Uterus (tissue), 4 donors: ENCODE data around the gene PRDM11. TPM values are rescaled to one million over a fixed set of nuclear protein-coding genes. Genes with fewer than 3 reads are reported as not detected.

ENCODE experiments used
- DNase-seq, 2 donors: peaks; one replicate each; pipeline ENCODE4 v3.0.0-alpha.2; 2019 to 2020
- H3K27ac ChIP-seq, 2 donors: fragments of 200-600 bp; sonication (generic); 1 replicate in 1 of 2; 2 replicates in 1 of 2; pipeline ENCODE4 v1.5.1; 2016 to 2018
- H3K27me3 ChIP-seq, 2 donors: fragments of 200-600 bp; sonication (generic); one replicate each; pipeline ENCODE4 v1.5.1; 2018 to 2019; ENCODE audit warnings: control low read depth in 1 of 2
- H3K36me3 ChIP-seq, 2 donors: fragments of 200-600 bp; sonication (generic); one replicate each; pipeline ENCODE4 v1.5.1; 2019; ENCODE audit warnings: control low read depth in 1 of 2
- H3K4me1 ChIP-seq, 2 donors: fragments of 200-600 bp; sonication (generic); one replicate each; pipeline ENCODE4 v1.5.1; 2018 to 2019; ENCODE audit warnings: control low read depth in 1 of 2
- H3K4me3 ChIP-seq, 2 donors: fragments of 200-600 bp; sonication (generic); 1 replicate in 1 of 2; 2 replicates in 1 of 2; pipeline ENCODE4 v1.5.1; 2018 to 2019; ENCODE audit warnings: mild to moderate bottlenecking in 1 of 2
- H3K9me3 ChIP-seq, 2 donors: fragments of 200-600 bp; sonication (generic); one replicate each; pipeline ENCODE4 v1.5.1; 2019; ENCODE audit warnings: control low read depth in 1 of 2
- POLR2A ChIP-seq, 2 donors: fragments of 450-650 bp; IDR thresholded peaks; one replicate each; pipeline ENCODE4 v1.6.1; 2016; ENCODE audit warnings: antibody characterized with exemption in 2 of 2, mild to moderate bottlenecking in 1 of 2, moderate library complexity in 1 of 2
- intact Hi-C: fragments of 100-400 bp; cut with DNase I; formaldehyde crosslinking; loops from one replicate; pipeline ENCODE4 v1.15.1; 2023; ENCODE audit warnings: low total_unique reads
- total RNA-seq, 4 donors: library from RNA; depleted of rRNA in 3 of 4; stranded (reverse); fragments of >200 nt in 3 of 4; gene quantifications; one replicate each; pipeline versions ENCODE4 v1.1.0 to v1.2.4, GENCODE V29; 2014 to 2023
- TF ChIP-seq, protein P1 (sequence below), 4 experiments: fragments of 200-600 bp in 2 of 4; fragments of 450-650 bp in 2 of 4; sonication (generic) in 2 of 4; IDR thresholded peaks; one replicate each; pipeline ENCODE4 v1.5.1; 2016 to 2019; ENCODE audit warnings: antibody characterized with exemption in 4 of 4, mild to moderate bottlenecking in 2 of 4, moderate library complexity in 1 of 4
- donor health status: DM: yes; HTN: yes; CAD: no.

Gene PRDM11
- total RNA-seq, 4 donors from 2014 or later: 7.4 to 318 (median 58.5) TPM

DNA sequence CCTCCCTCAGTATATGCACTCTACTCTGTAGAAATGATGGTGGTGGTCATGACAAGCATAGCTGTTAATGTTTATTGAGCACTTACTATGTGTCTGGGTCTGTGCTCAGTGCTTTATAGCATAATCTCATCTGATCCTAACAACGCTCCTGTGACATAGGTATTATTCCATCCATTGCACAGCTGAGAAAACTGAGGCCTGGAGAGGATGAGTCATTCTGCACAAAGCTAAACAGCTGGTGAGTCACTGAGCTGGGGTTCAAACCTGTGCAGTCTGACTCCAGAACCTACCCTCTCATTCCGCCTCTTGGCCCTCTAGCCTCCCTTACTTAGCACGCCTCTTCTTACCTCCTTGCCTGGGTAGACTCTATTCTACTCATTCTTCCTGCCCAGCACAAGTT, 41.7 kb downstream of the PRDM11 start:
- intact Hi-C loops: no loop called here
- H3K27ac ChIP-seq: no peak overlapping the region
- no peaks in the 10 kb centered on the region for H3K36me3 ChIP-seq
- DNase-seq: no peak
- no peak overlapping the region for H3K4me3 ChIP-seq
- H3K9me3 ChIP-seq: no peaks in the 10 kb centered on the region
- no peak for TF ChIP-seq POLR2A (IDR thresholded peaks at IDR 0.05)
- no peaks in the 10 kb centered on the region for H3K4me1 ChIP-seq
- no peaks in the 10 kb centered on the region for H3K27me3 ChIP-seq

DNA sequence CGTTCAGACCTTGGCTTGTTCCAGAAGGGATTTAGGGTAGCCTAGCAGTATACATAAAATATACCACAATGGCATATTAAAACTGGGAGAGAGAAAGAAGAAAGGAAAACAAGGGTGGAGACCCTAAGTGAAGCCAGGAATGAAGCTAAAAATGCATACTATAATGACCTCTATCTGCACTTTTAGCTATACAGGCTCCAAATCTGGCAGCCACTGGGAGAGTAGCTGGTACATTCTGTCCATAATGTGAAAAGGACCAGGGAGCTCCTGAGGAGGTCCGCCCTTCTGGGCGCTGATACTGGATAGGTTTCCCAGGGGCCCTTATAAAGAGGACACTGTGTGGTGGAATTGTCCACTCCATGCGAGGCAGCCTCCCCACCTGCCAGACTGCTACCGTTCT, 42.8 kb downstream of the PRDM11 start:
- H3K36me3 ChIP-seq: no peaks in the 10 kb centered on the region
- intact Hi-C loops: no loop called here

DNA sequence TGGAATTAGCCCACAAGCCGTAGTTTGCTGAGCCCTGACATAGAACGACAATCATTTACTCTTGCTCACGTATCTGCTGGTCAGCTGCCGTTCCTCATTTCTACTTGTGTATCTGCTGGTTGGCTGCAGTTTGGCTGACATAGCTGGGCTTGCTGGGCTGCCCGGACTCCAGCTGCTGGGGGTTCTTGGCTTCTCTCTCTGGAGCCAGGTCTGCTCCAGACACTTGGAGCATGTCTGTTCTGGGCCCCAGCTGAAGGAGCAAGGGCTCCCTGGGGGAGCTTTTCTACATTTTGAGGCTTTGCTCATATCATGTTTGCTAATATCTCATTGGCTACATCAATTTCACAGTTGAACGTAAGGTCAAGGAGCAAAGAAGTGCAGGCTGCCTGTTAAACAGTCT, 47.3 kb downstream of the PRDM11 start:
- no peaks in the 10 kb centered on the region for H3K4me1 ChIP-seq
- H3K27ac ChIP-seq: no peak overlapping the region
- intact Hi-C loops: no loop called here
- H3K27me3 ChIP-seq: no peaks in the 10 kb centered on the region
- DNase-seq: no peak
- no peak for TF ChIP-seq POLR2A (IDR thresholded peaks at IDR 0.05)
- TF ChIP-seq, protein P1, sequence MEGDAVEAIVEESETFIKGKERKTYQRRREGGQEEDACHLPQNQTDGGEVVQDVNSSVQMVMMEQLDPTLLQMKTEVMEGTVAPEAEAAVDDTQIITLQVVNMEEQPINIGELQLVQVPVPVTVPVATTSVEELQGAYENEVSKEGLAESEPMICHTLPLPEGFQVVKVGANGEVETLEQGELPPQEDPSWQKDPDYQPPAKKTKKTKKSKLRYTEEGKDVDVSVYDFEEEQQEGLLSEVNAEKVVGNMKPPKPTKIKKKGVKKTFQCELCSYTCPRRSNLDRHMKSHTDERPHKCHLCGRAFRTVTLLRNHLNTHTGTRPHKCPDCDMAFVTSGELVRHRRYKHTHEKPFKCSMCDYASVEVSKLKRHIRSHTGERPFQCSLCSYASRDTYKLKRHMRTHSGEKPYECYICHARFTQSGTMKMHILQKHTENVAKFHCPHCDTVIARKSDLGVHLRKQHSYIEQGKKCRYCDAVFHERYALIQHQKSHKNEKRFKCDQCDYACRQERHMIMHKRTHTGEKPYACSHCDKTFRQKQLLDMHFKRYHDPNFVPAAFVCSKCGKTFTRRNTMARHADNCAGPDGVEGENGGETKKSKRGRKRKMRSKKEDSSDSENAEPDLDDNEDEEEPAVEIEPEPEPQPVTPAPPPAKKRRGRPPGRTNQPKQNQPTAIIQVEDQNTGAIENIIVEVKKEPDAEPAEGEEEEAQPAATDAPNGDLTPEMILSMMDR (IDR thresholded peaks at IDR 0.05): no peak
- no peaks in the 10 kb centered on the region for H3K9me3 ChIP-seq
- no peak overlapping the region for H3K4me3 ChIP-seq
- H3K36me3 ChIP-seq: no peaks in the 10 kb centered on the region

More for the DNA sequence above, 42.8 kb downstream of the PRDM11 start:
- Histone ChIP-seq H3K4me1 (no peaks in the 10 kb centered on the region), H3K27ac (no peak overlapping the region), H3K4me3 (no peak overlapping the region), H3K27me3 (no peaks in the 10 kb centered on the region), H3K9me3 (no peaks in the 10 kb centered on the region)
- no peak for DNase-seq
- no peak for TF ChIP-seq POLR2A (IDR thresholded peaks at IDR 0.05)
- TF ChIP-seq, protein P1 (IDR thresholded peaks at IDR 0.05): no peak

DNA sequence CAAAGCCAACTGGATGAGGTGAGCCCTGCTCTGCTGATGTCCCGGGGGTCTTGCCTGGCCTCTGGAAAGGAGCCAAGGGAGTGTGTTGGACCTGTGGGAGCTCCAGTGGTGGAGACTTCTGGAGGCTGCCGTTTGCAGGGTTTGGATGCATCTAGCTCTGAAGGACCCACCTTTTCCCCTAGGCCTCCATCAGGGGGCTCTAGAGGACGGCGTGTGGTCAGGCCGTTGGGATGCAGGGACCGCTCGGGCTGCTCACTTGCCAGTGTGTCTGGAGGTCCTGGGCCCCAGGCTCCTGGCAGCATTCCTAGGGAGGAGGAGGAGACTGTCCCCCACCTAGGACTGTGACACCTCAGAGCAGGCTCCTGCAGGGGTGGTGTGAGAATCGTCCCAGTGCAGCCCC, 58.3 kb downstream of the PRDM11 start:
- DNase-seq: peak in 1 of 2 donors; percentile 50
- H3K27me3 ChIP-seq: no peaks in the 10 kb centered on the region
- H3K36me3 ChIP-seq: no peaks in the 10 kb centered on the region
- H3K4me1 ChIP-seq: peaks cover 0 to 10% of the 10 kb centered on the region in 2 donors
- intact Hi-C loops: no loop called here
- no peak for TF ChIP-seq POLR2A (IDR thresholded peaks at IDR 0.05)
- TF ChIP-seq, protein P1 (IDR thresholded peaks at IDR 0.05): peak in 3 of 4 experiments; percentile 5 to 23 (median 17)
- H3K4me3 ChIP-seq: no peak overlapping the region
- no peaks in the 10 kb centered on the region for H3K9me3 ChIP-seq
- no peak overlapping the region for H3K27ac ChIP-seq

DNA sequence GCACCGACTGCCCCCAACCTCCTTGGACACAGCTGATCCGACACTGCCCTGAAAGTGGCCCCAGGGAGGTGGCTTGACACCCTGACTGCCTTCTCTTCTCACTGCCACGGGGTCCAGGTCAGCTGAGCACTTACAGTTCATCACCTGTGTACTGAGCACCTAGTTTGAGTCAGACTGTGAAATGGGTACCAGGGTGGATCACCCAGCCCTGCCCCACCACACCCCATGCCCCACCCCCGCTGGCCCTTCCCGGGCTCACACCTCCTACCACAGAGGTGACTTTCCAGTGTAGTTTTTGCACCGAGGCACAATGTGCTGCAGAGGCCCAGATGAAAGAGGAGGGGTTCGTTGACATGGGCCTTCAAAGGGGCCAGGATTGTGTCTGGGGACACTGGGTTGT, 59.5 kb downstream of the PRDM11 start:
- no peak for TF ChIP-seq POLR2A (IDR thresholded peaks at IDR 0.05)
- TF ChIP-seq, protein P1 (IDR thresholded peaks at IDR 0.05): no peak
- H3K4me1 ChIP-seq: peaks cover 0 to 19% of the 10 kb centered on the region in 2 donors
- no peaks in the 10 kb centered on the region for H3K27me3 ChIP-seq
- no peaks in the 10 kb centered on the region for H3K36me3 ChIP-seq
- DNase-seq: no peak
- H3K27ac ChIP-seq: no peak overlapping the region
- intact Hi-C loops: no loop called here
- no peak overlapping the region for H3K4me3 ChIP-seq
- H3K9me3 ChIP-seq: no peaks in the 10 kb centered on the region

DNA sequence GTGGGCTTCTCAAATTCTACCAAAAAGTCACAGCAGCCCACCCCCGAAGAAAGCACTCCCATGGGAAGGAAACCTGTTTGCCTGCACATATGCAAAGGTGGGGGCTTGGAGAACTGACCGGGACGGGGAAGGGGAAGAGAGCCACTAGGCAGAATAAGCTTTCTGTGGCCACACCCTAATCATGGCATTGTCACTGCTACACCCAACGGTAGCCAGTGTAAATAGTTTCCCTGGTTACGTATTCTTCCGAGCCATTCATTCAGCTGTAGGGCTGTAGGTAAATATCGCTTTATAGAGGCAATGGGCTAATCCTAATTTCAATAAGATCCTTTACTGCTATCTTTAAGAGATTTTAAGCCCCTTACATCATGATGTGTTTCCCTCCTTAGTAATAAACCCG, 61.7 kb downstream of the PRDM11 start:
- H3K36me3 ChIP-seq: no peaks in the 10 kb centered on the region
- H3K4me1 ChIP-seq: peaks cover 0 to 20% of the 10 kb centered on the region in 2 donors
- peak overlapping the region; percentile 86 to 97 for H3K27ac ChIP-seq
- no peak for DNase-seq
- no peak overlapping the region for H3K4me3 ChIP-seq
- H3K27me3 ChIP-seq: no peaks in the 10 kb centered on the region
- no peaks in the 10 kb centered on the region for H3K9me3 ChIP-seq
- intact Hi-C loops: no loop called here
- TF ChIP-seq POLR2A (IDR thresholded peaks at IDR 0.05): no peak
- TF ChIP-seq, protein P1 (IDR thresholded peaks at IDR 0.05): no peak
